ENCODE measurements around the gene SEMA3B.

DNA sequence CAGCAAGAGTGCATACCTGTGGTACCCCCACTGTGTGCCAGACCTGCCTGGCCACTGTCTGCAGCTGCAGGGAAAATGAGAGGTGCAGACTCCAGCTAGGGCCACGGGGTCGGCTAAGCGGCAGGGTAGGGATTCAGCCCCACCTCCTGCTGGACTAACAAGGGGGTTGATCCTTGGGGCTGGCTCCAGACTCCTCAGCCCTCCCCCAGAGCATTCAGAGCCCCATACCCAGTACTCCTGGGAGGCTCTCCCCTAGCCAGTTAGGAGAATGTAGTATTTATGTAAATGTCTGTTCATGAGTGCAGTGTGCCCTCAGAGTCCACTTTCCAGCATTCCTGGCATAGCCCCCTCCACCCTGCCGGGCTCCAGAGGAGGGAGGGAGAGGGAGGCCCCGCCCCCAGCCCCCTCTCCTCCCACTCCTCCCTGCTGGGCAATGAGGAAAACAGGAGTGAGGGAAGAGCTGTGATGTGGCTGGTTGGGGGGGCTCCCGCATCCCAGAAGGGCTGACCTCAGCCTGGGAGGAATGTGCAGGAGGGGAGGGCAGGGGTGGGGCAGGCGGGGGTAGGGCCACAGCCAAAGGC is 4.5 kb upstream of the SEMA3B start:
- TF ChIP-seq, protein P1, sequence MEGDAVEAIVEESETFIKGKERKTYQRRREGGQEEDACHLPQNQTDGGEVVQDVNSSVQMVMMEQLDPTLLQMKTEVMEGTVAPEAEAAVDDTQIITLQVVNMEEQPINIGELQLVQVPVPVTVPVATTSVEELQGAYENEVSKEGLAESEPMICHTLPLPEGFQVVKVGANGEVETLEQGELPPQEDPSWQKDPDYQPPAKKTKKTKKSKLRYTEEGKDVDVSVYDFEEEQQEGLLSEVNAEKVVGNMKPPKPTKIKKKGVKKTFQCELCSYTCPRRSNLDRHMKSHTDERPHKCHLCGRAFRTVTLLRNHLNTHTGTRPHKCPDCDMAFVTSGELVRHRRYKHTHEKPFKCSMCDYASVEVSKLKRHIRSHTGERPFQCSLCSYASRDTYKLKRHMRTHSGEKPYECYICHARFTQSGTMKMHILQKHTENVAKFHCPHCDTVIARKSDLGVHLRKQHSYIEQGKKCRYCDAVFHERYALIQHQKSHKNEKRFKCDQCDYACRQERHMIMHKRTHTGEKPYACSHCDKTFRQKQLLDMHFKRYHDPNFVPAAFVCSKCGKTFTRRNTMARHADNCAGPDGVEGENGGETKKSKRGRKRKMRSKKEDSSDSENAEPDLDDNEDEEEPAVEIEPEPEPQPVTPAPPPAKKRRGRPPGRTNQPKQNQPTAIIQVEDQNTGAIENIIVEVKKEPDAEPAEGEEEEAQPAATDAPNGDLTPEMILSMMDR (IDR thresholded peaks at IDR 0.05): no peak
- TF ChIP-seq EP300 (IDR thresholded peaks at IDR 0.05) (no peak), POLR2A (IDR thresholded peaks at IDR 0.05) (no peak)
